ENCODE results near the gene PLXNC1.
"Not testable (repeated sequence)": the region's sequence is repeated elsewhere in the genome, so short reads cannot be mapped to it uniquely, and the experiment has no call there.

PLXNC1 gene

GRCh38 chr12:94305130-94305957, 157.0 kb downstream of the PLXNC1 start:
- DNase-seq: peak; percentile 49

- DNase-seq: no peak
Observed at GRCh38 chr12:94308612-94309011, 160.2 kb downstream of the PLXNC1 start.

- no peak for DNase-seq
Observed at GRCh38 chr12:94309373-94309772, 161.0 kb downstream of the PLXNC1 start.

GRCh38 chr12:94312378-94312777, 164.0 kb downstream of the PLXNC1 start:
- DNase-seq: no peak

GRCh38 chr12:94316600-94316999, 168.2 kb downstream of the PLXNC1 start:
- DNase-seq: not testable (repeated sequence)

GRCh38 chr12:94318181-94318580, 169.8 kb downstream of the PLXNC1 start:
- no peak for DNase-seq

- DNase-seq: no peak
Observed at GRCh38 chr12:94320109-94320508, 171.7 kb downstream of the PLXNC1 start.

- no peak for DNase-seq
Observed at GRCh38 chr12:94322346-94322745, 174.0 kb downstream of the PLXNC1 start.

- no peak for DNase-seq
Observed at GRCh38 chr12:94326234-94326633, 177.9 kb downstream of the PLXNC1 start.

- DNase-seq: no peak
Observed at GRCh38 chr12:94326727-94327126, 178.3 kb downstream of the PLXNC1 start.

GRCh38 chr12:94327809-94328208, 179.4 kb downstream of the PLXNC1 start:
- no peak for DNase-seq

GRCh38 chr12:94329366-94329765, 181.0 kb downstream of the PLXNC1 start:
- no peak for DNase-seq

- no peak for DNase-seq
Observed at GRCh38 chr12:94333396-94333795, 185.0 kb downstream of the PLXNC1 start.

GRCh38 chr12:94336211-94336925, 188.0 kb downstream of the PLXNC1 start:
- no peak for DNase-seq

GRCh38 chr12:94338006-94338794, 189.8 kb downstream of the PLXNC1 start:
- no peak for DNase-seq

- DNase-seq: no peak
Observed at GRCh38 chr12:94340573-94340972, 192.2 kb downstream of the PLXNC1 start.

- DNase-seq: no peak
Observed at GRCh38 chr12:94353130-94353529, 204.8 kb downstream of the PLXNC1 start.
